GM12891 (cell line): ENCODE data around the gene TCEANC2.

ENCODE experiments used
- POLR2A ChIP-seq: IDR thresholded peaks from 2 replicates; pipeline ENCODE4 v1.6.1; 2011; ENCODE audit warnings: low read depth, low read length, control low read depth
- POLR2AphosphoS5 ChIP-seq: IDR thresholded peaks from 2 replicates; pipeline ENCODE4 v1.6.1; 2011; ENCODE audit warnings: low read depth, low read length, control low read depth
- POU2F2 ChIP-seq: IDR thresholded peaks from 2 replicates; pipeline ENCODE4 v1.6.1; 2011; ENCODE audit warnings: low read depth, mild to moderate bottlenecking, control low read depth, low read length, moderate library complexity
- SPI1 ChIP-seq: IDR thresholded peaks from 2 replicates; pipeline ENCODE4 v1.6.1; 2011; ENCODE audit warnings: low read depth, low read length, control low read depth
- TAF1 ChIP-seq: IDR thresholded peaks from 2 replicates; pipeline ENCODE4 v1.6.1; 2011; ENCODE audit warnings: low read depth, low read length, control low read depth

DNA sequence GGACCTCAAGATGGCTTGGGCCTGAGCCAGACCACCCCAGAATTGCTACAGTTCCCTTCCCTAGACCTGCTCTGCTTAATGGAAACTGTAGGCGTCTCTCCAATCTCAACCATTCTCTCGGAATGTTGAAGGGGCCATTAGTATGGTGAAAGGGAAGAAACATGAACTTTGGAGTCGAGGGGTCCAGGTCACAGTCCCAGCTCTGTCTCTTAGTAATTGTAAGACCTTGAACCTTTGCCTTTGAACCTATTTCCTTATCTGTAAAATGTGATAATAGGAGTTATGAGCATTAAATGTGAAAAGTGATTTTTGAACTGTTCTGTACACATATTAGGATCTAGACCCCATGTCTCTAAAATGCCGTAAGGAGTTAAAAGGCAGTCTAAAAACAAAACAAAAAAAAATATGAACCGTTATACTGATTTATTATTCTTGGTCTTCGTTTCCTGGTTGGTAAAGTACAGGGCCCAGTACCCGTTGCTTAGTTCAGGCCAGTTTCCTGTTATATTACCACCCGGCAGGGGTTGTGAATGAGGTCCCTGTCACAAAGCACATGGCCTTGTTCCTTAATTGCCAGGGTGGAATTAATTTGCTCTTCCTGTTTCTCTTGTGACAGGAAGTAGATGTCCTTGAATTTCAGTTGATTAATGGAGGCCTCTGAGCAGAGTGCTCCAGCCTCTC is 42.3 kb downstream of the TCEANC2 start:
- TF ChIP-seq POLR2A (no peak), POLR2AphosphoS5 (no peak), SPI1 (no peak), TAF1 (no peak), POU2F2 (no peak)
